ENCODE measurements around the gene TP53I3. TPM values are rescaled to one million over a fixed set of nuclear protein-coding genes. Genes with fewer than 3 reads are reported as not detected.
A peak's percentile ranks its signal among the peaks of the same experiment; 100 is the strongest.

TP53I3 gene
- total RNA-seq, 1 donor from 2014 or later, result 38.0 TPM

- H3K4me1 Mint-ChIP-seq (ENCODE audit: low read depth, unreplicated experiment), result peaks cover 10% of the 10 kb centered on the region
- peak within 1 kb of the TSS; percentile 92 for H3K4me3 Mint-ChIP-seq (ENCODE audit: unreplicated experiment)
- peaks cover 3% of the 10 kb centered on the region for H3K27me3 Mint-ChIP-seq (ENCODE audit: unreplicated experiment)
- TF ChIP-seq CTCF (IDR thresholded peaks at IDR 0.05; ENCODE audit: partially characterized antibody, unreplicated experiment), result no peak
- H3K36me3 Mint-ChIP-seq (ENCODE audit: unreplicated experiment), result no peaks in the 10 kb centered on the region
- peaks cover 5% of the 10 kb centered on the region for H3K9me3 Mint-ChIP-seq (ENCODE audit: unreplicated experiment)
- peak within 1 kb of the TSS; percentile 82 for H3K27ac Mint-ChIP-seq (ENCODE audit: unreplicated experiment)
- peak; percentile 77 for DNase-seq
Measured at GRCh38 chr2:24123195-24123921, 38.7 kb upstream of the TP53I3 start, which contains the start of the genes FAM228B and PFN4. TSS of gene FAM228B (plus strand) at chr2:24123469. CDS start at chr2:24124362, 893 bp downstream. TSS of gene PFN4 (minus strand) at chr2:24123334. CDS start at chr2:24122535, 799 bp downstream.

GRCh38 chr2:24122366-24123194 lies 37.9 kb upstream of the TP53I3 start:
- Mint-ChIP-seq H3K4me3 (ENCODE audit: unreplicated experiment) (peak overlapping the region; percentile 92), H3K36me3 (ENCODE audit: unreplicated experiment) (no peaks in the 10 kb centered on the region), H3K9me3 (ENCODE audit: unreplicated experiment) (peaks cover 5% of the 10 kb centered on the region), H3K27me3 (ENCODE audit: unreplicated experiment) (peaks cover 2% of the 10 kb centered on the region), H3K4me1 (ENCODE audit: low read depth, unreplicated experiment) (peaks cover 13% of the 10 kb centered on the region), H3K27ac (ENCODE audit: unreplicated experiment) (no peak overlapping the region)
- TF ChIP-seq CTCF (IDR thresholded peaks at IDR 0.05; ENCODE audit: partially characterized antibody, unreplicated experiment), result no peak
- DNase-seq, result no peak

- H3K36me3 Mint-ChIP-seq (ENCODE audit: unreplicated experiment), result no peaks in the 10 kb centered on the region
- no peak overlapping the region for H3K27ac Mint-ChIP-seq (ENCODE audit: unreplicated experiment)
- peaks cover 2% of the 10 kb centered on the region for H3K27me3 Mint-ChIP-seq (ENCODE audit: unreplicated experiment)
- TF ChIP-seq CTCF (IDR thresholded peaks at IDR 0.05; ENCODE audit: partially characterized antibody, unreplicated experiment), result no peak
- H3K4me3 Mint-ChIP-seq (ENCODE audit: unreplicated experiment), result no peak overlapping the region
- peaks cover 13% of the 10 kb centered on the region for H3K4me1 Mint-ChIP-seq (ENCODE audit: low read depth, unreplicated experiment)
- no peak for DNase-seq
- peaks cover 5% of the 10 kb centered on the region for H3K9me3 Mint-ChIP-seq (ENCODE audit: unreplicated experiment)
Measured at GRCh38 chr2:24121469-24121868, 36.8 kb upstream of the TP53I3 start.

GRCh38 chr2:24121066-24121465 lies 36.4 kb upstream of the TP53I3 start:
- Mint-ChIP-seq H3K9me3 (ENCODE audit: unreplicated experiment) (peaks cover 4% of the 10 kb centered on the region), H3K36me3 (ENCODE audit: unreplicated experiment) (no peaks in the 10 kb centered on the region), H3K4me3 (ENCODE audit: unreplicated experiment) (no peak overlapping the region), H3K27ac (ENCODE audit: unreplicated experiment) (no peak overlapping the region), H3K27me3 (ENCODE audit: unreplicated experiment) (peaks cover 2% of the 10 kb centered on the region), H3K4me1 (ENCODE audit: low read depth, unreplicated experiment) (peaks cover 13% of the 10 kb centered on the region)
- DNase-seq, result no peak
- no peak for TF ChIP-seq CTCF (IDR thresholded peaks at IDR 0.05; ENCODE audit: partially characterized antibody, unreplicated experiment)
